ENCODE measurements around the gene GNPNAT1.

GNPNAT1 gene

GRCh38 chr14:52791223-52792096 lies at the start of gene GNPNAT1:
GNPNAT1 (minus strand) TSS chr14:52791607; CDS start chr14:52784650, 6,957 bp downstream.
- peak; percentile 85 for DNase-seq

GRCh38 chr14:52840877-52841276 lies 49.5 kb upstream of the GNPNAT1 start:
- no peak for DNase-seq

- DNase-seq: no peak
These were observed 46.0 kb upstream of the GNPNAT1 start for GRCh38 chr14:52837451-52837850.

- no peak for DNase-seq
These were observed 44.7 kb upstream of the GNPNAT1 start for GRCh38 chr14:52836063-52836462.

GRCh38 chr14:52835122-52835903 lies 43.9 kb upstream of the GNPNAT1 start:
- no peak for DNase-seq

- no peak for DNase-seq
These were observed 43.0 kb upstream of the GNPNAT1 start for GRCh38 chr14:52834440-52834842.

GRCh38 chr14:52833891-52834290 lies 42.5 kb upstream of the GNPNAT1 start:
- DNase-seq: no peak

GRCh38 chr14:52829527-52830185 lies 38.2 kb upstream of the GNPNAT1 start:
- no peak for DNase-seq

GRCh38 chr14:52827426-52827825 lies 36.0 kb upstream of the GNPNAT1 start:
- no peak for DNase-seq

- no peak for DNase-seq
These were observed 33.7 kb upstream of the GNPNAT1 start for GRCh38 chr14:52825085-52825484.

GRCh38 chr14:52824462-52824861 lies 33.1 kb upstream of the GNPNAT1 start:
- DNase-seq: no peak

GRCh38 chr14:52821805-52822250 lies 30.4 kb upstream of the GNPNAT1 start:
- no peak for DNase-seq

GRCh38 chr14:52808101-52808500 lies 16.7 kb upstream of the GNPNAT1 start:
- DNase-seq: no peak

- DNase-seq: no peak
These were observed 14.7 kb upstream of the GNPNAT1 start for GRCh38 chr14:52806115-52806514.

- no peak for DNase-seq
These were observed 11.2 kb upstream of the GNPNAT1 start for GRCh38 chr14:52802597-52802996.

- DNase-seq: no peak
These were observed 9.8 kb upstream of the GNPNAT1 start for GRCh38 chr14:52801014-52801712.

GRCh38 chr14:52798826-52799225 lies 7.4 kb upstream of the GNPNAT1 start:
- DNase-seq: no peak

GRCh38 chr14:52797653-52798052 lies 6.2 kb upstream of the GNPNAT1 start:
- no peak for DNase-seq

- DNase-seq: no peak
These were observed 1.7 kb upstream of the GNPNAT1 start for GRCh38 chr14:52793061-52793460.

GRCh38 chr14:52792097-52792415 lies 649 bp upstream of the GNPNAT1 start:
- no peak for DNase-seq

GRCh38 chr14:52790756-52791222 lies 618 bp downstream of the GNPNAT1 start:
- no peak for DNase-seq

GRCh38 chr14:52790011-52790755 lies 1.2 kb downstream of the GNPNAT1 start:
- no peak for DNase-seq
